ENCODE data around the gene RPUSD1.
"Not testable (repeated sequence)": the region's sequence is repeated elsewhere in the genome, so short reads cannot be mapped to it uniquely, and the experiment has no call there.

The RPUSD1 gene

GRCh38 chr16:783404-784161, 4.6 kb downstream of the RPUSD1 start:
- no peak for DNase-seq (ENCODE audit: low read depth)

- DNase-seq (ENCODE audit: low read depth) = no peak
Observed at GRCh38 chr16:782766-783403, 5.3 kb downstream of the RPUSD1 start.

GRCh38 chr16:782258-782657, 5.9 kb downstream of the RPUSD1 start:
- DNase-seq (ENCODE audit: low read depth) = no peak

- DNase-seq (ENCODE audit: low read depth) = no peak
Observed at GRCh38 chr16:781346-782010, 6.7 kb downstream of the RPUSD1 start.

GRCh38 chr16:780296-780695, 7.9 kb downstream of the RPUSD1 start:
- DNase-seq (ENCODE audit: low read depth) = no peak

- no peak for DNase-seq (ENCODE audit: low read depth)
Observed at GRCh38 chr16:779561-779960, 8.6 kb downstream of the RPUSD1 start.

- no peak for DNase-seq (ENCODE audit: low read depth)
Observed at GRCh38 chr16:778909-779527, 9.2 kb downstream of the RPUSD1 start.

GRCh38 chr16:778447-778846, 9.7 kb downstream of the RPUSD1 start:
- no peak for DNase-seq (ENCODE audit: low read depth)

GRCh38 chr16:777826-778225, 10.4 kb downstream of the RPUSD1 start:
- DNase-seq (ENCODE audit: low read depth) = no peak

- no peak for DNase-seq (ENCODE audit: low read depth)
Observed at GRCh38 chr16:776824-777223, 11.4 kb downstream of the RPUSD1 start.

- not testable (repeated sequence) for DNase-seq (ENCODE audit: low read depth)
Observed at GRCh38 chr16:776298-776697, 11.9 kb downstream of the RPUSD1 start.

GRCh38 chr16:775236-775796, 12.9 kb downstream of the RPUSD1 start:
- DNase-seq (ENCODE audit: low read depth) = no peak

- no peak for DNase-seq (ENCODE audit: low read depth)
Observed at GRCh38 chr16:774086-775001, 13.8 kb downstream of the RPUSD1 start.

- no peak for DNase-seq (ENCODE audit: low read depth)
Observed at GRCh38 chr16:772959-773358, 15.2 kb downstream of the RPUSD1 start.

- DNase-seq (ENCODE audit: low read depth) = no peak
Observed at GRCh38 chr16:770411-770810, 17.8 kb downstream of the RPUSD1 start.

- no peak for DNase-seq (ENCODE audit: low read depth)
Observed at GRCh38 chr16:769934-770333, 18.2 kb downstream of the RPUSD1 start.

GRCh38 chr16:769184-769784, 18.9 kb downstream of the RPUSD1 start:
- DNase-seq (ENCODE audit: low read depth) = no peak

- DNase-seq (ENCODE audit: low read depth) = no peak
Observed at GRCh38 chr16:768428-768827, 19.8 kb downstream of the RPUSD1 start.

GRCh38 chr16:767743-768235, 20.4 kb downstream of the RPUSD1 start:
- DNase-seq (ENCODE audit: low read depth) = no peak

- no peak for DNase-seq (ENCODE audit: low read depth)
Observed at GRCh38 chr16:766820-767640, 21.2 kb downstream of the RPUSD1 start.

Data from T follicular helper cell (primary cell).